SU-DHL-6 (cell line): ENCODE results near the gene PRKN.

ENCODE experiments used
- EZH2phosphoT487 ChIP-seq: fragments of 200-600 bp; sonication (generic), shearing (Covaris generic); conservative IDR thresholded peaks from 2 replicates; pipeline ENCODE4 v1.6.1; 2018; ENCODE audit warnings: mild to moderate bottlenecking, antibody characterized with exemption, low read length, moderate library complexity, mixed read lengths
- TF ChIP-seq, protein P1 (sequence below): fragments of 200-600 bp; sonication (generic); IDR thresholded peaks from one replicate; pipeline ENCODE4 v1.5.1; 2017; ENCODE audit warnings: antibody characterized with exemption, mild to moderate bottlenecking, low read length, moderate library complexity; ENCODE audit not compliant: insufficient read depth, poor library complexity, severe bottlenecking

DNA sequence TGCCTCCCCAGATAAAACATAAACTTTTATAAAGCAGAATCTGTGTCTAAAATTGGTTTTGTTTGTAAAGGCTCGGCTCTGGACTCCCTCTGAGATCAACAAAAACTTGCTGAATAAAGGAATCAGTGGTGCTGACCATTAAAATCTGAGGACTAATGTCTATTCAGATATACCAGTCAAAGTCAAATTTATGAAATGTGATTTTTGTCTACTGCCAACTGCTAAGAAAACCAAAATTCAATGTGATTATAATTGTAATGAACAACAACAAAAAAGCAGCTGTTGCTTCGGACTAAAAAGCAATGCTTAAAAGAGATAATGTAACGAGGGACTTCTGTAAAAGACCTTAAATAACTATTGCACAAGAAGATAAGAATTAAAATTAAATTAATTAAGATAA is 26.6 kb downstream of the PRKN start:
- TF ChIP-seq, protein P1, sequence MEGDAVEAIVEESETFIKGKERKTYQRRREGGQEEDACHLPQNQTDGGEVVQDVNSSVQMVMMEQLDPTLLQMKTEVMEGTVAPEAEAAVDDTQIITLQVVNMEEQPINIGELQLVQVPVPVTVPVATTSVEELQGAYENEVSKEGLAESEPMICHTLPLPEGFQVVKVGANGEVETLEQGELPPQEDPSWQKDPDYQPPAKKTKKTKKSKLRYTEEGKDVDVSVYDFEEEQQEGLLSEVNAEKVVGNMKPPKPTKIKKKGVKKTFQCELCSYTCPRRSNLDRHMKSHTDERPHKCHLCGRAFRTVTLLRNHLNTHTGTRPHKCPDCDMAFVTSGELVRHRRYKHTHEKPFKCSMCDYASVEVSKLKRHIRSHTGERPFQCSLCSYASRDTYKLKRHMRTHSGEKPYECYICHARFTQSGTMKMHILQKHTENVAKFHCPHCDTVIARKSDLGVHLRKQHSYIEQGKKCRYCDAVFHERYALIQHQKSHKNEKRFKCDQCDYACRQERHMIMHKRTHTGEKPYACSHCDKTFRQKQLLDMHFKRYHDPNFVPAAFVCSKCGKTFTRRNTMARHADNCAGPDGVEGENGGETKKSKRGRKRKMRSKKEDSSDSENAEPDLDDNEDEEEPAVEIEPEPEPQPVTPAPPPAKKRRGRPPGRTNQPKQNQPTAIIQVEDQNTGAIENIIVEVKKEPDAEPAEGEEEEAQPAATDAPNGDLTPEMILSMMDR = no peak
- TF ChIP-seq EZH2phosphoT487 = no peak
